IMR-90 (cell line): ENCODE measurements around the gene FBXO41. TPM values are rescaled to one million over a fixed set of nuclear protein-coding genes. Genes with fewer than 3 reads are reported as not detected.

Source experiments
- ATAC-seq: fragments of 200-7000 bp; cut with Tn5 transposase; 2 replicates; pipeline ENCODE4 v1.9.1; 2020; ENCODE audit warnings: low read depth, mild to moderate bottlenecking, moderate library complexity
- BruUV-seq: library from RNA; stranded (reverse); fragments of 400-500 nt; replicated peaks from 2 replicates; lab custom pipeline; 2021; lab: Mats Ljungman, UMichigan
- CTCF ChIA-PET: fragments of 300-600 bp; formaldehyde crosslinking; extraction: SDS; loops from one replicate; lab custom pipeline; 2021; ENCODE audit warnings: antibody characterized with exemption; lab: Yijun Ruan, JAX
- POLR2A ChIA-PET: fragments of 300-600 bp; sonication (Branson Sonifier 250); formaldehyde crosslinking; loops from one replicate; lab custom pipeline; 2022; ENCODE audit warnings: antibody characterized with exemption; ENCODE audit not compliant: unreplicated experiment; lab: Charles Lee
- DNase-seq: peaks from one replicate; pipeline ENCODE4 v3.0.0; 2013
- H2AFZ ChIP-seq: replicated peaks from 2 replicates; pipeline ENCODE3; 2013; ENCODE audit warnings: low read length, mild to moderate bottlenecking; ENCODE audit not compliant: poor library complexity
- H2AK5ac ChIP-seq: 2 replicates; pipeline ENCODE4 v1.6.1; 2013; ENCODE audit warnings: low read depth, low read length, inconsistent platforms
- H2AK9ac ChIP-seq: replicated peaks from 2 replicates; pipeline ENCODE3; 2013; ENCODE audit warnings: mild to moderate bottlenecking, low read depth, low read length, moderate library complexity; ENCODE audit not compliant: poor library complexity
- H2BK120ac ChIP-seq: 2 replicates; pipeline ENCODE4 v1.6.1; 2013; ENCODE audit warnings: low read depth, low read length, inconsistent platforms
- H2BK15ac ChIP-seq: 3 replicates; pipeline ENCODE4 v1.6.1; 2013; ENCODE audit warnings: low read depth, low read length, inconsistent platforms
- H2BK20ac ChIP-seq: 2 replicates; pipeline ENCODE4 v1.6.1; 2013; ENCODE audit warnings: low read depth, mild to moderate bottlenecking, inconsistent platforms, low read length, moderate library complexity
- H2BK5ac ChIP-seq: 2 replicates; pipeline ENCODE4 v1.6.1; 2013; ENCODE audit warnings: mild to moderate bottlenecking, low read depth, low read length, inconsistent platforms; ENCODE audit not compliant: poor library complexity, severe bottlenecking
- H3K14ac ChIP-seq: replicated peaks from 2 replicates; pipeline ENCODE4 v1.6.1; 2013; ENCODE audit warnings: low read depth, low read length, inconsistent platforms
- H3K18ac ChIP-seq: 2 replicates; pipeline ENCODE4 v1.6.1; 2013; ENCODE audit warnings: low read depth, low read length, control low read depth
- H3K23ac ChIP-seq: 2 replicates; pipeline ENCODE4 v1.6.1; 2013; ENCODE audit warnings: low read depth, low read length, inconsistent platforms
- H3K27ac ChIP-seq: 2 replicates; pipeline ENCODE4 v1.5.1; 2013; ENCODE audit warnings: mild to moderate bottlenecking, control low read depth, low read length; ENCODE audit not compliant: insufficient read depth
- H3K27me3 ChIP-seq: 2 replicates; pipeline ENCODE4 v1.6.1; 2013; ENCODE audit warnings: low read length; ENCODE audit not compliant: control insufficient read depth, insufficient read depth
- H3K36me3 ChIP-seq: 2 replicates; pipeline ENCODE4 v1.6.1; 2013; ENCODE audit warnings: low read length, mixed read lengths; ENCODE audit not compliant: control insufficient read depth, insufficient read depth
- H3K4ac ChIP-seq: 2 replicates; pipeline ENCODE4 v1.6.1; 2013; ENCODE audit warnings: low read depth, low read length, inconsistent platforms
- H3K4me1 ChIP-seq: 2 replicates; pipeline ENCODE4 v1.6.1; 2013; ENCODE audit warnings: low read length, mixed read lengths; ENCODE audit not compliant: control insufficient read depth, insufficient read depth
- H3K4me2 ChIP-seq: 2 replicates; pipeline ENCODE4 v1.6.1; 2013; ENCODE audit warnings: low read depth, mild to moderate bottlenecking, control low read depth, low read length, moderate library complexity
- H3K4me3 ChIP-seq: 2 replicates; pipeline ENCODE4 v1.5.1; 2013; ENCODE audit warnings: low read depth, mild to moderate bottlenecking, control low read depth, low read length, moderate library complexity; ENCODE audit not compliant: insufficient read depth
- H3K56ac ChIP-seq: 2 replicates; pipeline ENCODE4 v1.6.1; 2013; ENCODE audit warnings: low read length, inconsistent platforms; ENCODE audit not compliant: insufficient read depth; ENCODE audit errors: extremely low read depth
- H3K79me1 ChIP-seq, 2 experiments: 2 replicates each; pipeline ENCODE4 v1.6.1; 2013; ENCODE audit warnings: low read length in 2 of 2, inconsistent platforms in 1 of 2, low read depth in 1 of 2
- H3K9ac ChIP-seq: 2 replicates; pipeline ENCODE4 v1.6.1; 2013; ENCODE audit warnings: low read depth, low read length, control low read depth
- H3K9me1 ChIP-seq: 2 replicates; pipeline ENCODE4 v1.6.1; 2013; ENCODE audit warnings: low read length, inconsistent platforms; ENCODE audit not compliant: insufficient read depth
- H3K9me3 ChIP-seq: 2 replicates; pipeline ENCODE4 v1.6.1; 2013; ENCODE audit warnings: low read length; ENCODE audit not compliant: control insufficient read depth, insufficient read depth
- H4K20me1 ChIP-seq: 2 replicates; pipeline ENCODE4 v1.6.1; 2013; ENCODE audit warnings: low read length, inconsistent platforms; ENCODE audit not compliant: insufficient read depth
- H4K5ac ChIP-seq: 2 replicates; pipeline ENCODE4 v1.6.1; 2013; ENCODE audit warnings: mild to moderate bottlenecking, low read depth, low read length, control low read depth
- H4K8ac ChIP-seq, 2 experiments: 2 replicates each; pipeline ENCODE4 v1.6.1; 2013; ENCODE audit warnings: low read depth in 2 of 2, low read length in 2 of 2, control low read depth in 1 of 2, inconsistent platforms in 1 of 2
- H4K91ac ChIP-seq: 2 replicates; pipeline ENCODE4 v1.6.1; 2013; ENCODE audit warnings: low read depth, low read length, inconsistent platforms; ENCODE audit not compliant: insufficient read depth
- BHLHE40 ChIP-seq: fragments of 150-350 bp; IDR thresholded peaks from 2 replicates; pipeline ENCODE4 v1.6.1; 2016; ENCODE audit warnings: mild to moderate bottlenecking, low read depth, low read length
- CEBPB ChIP-seq: IDR thresholded peaks from 2 replicates; pipeline ENCODE4 v1.6.1; 2012; ENCODE audit warnings: low read depth, low read length, improper control_type of control experiment
- CHD1 ChIP-seq: IDR thresholded peaks from 2 replicates; pipeline ENCODE4 v1.6.1; 2012; ENCODE audit warnings: low read depth, low read length, improper control_type of control experiment
- FOS ChIP-seq: fragments of 150-350 bp; IDR thresholded peaks from 2 replicates; pipeline ENCODE4 v1.6.1; 2016; ENCODE audit warnings: low read depth, low read length
- MAFK ChIP-seq: IDR thresholded peaks from 2 replicates; pipeline ENCODE4 v1.6.1; 2012; ENCODE audit warnings: low read depth, low read length, improper control_type of control experiment
- MAZ ChIP-seq: IDR thresholded peaks from 2 replicates; pipeline ENCODE4 v1.6.1; 2012; ENCODE audit warnings: low read depth, mild to moderate bottlenecking, low read length, improper control_type of control experiment, moderate library complexity, borderline replicate concordance
- MXI1 ChIP-seq: IDR thresholded peaks from 2 replicates; pipeline ENCODE4 v1.6.1; 2012; ENCODE audit warnings: low read depth, mild to moderate bottlenecking, low read length, moderate library complexity, borderline replicate concordance
- NFE2L2 ChIP-seq: fragments of 150-350 bp; IDR thresholded peaks from 2 replicates; pipeline ENCODE4 v1.6.1; 2016; ENCODE audit warnings: low read depth, mild to moderate bottlenecking, low read length
- POLR2A ChIP-seq: IDR thresholded peaks from 2 replicates; pipeline ENCODE4 v1.6.1; 2012; ENCODE audit warnings: mild to moderate bottlenecking, low read depth, low read length
- RAD21 ChIP-seq: IDR thresholded peaks from 2 replicates; pipeline ENCODE4 v1.6.1; 2012; ENCODE audit warnings: low read length, improper control_type of control experiment
- RCOR1 ChIP-seq: IDR thresholded peaks from 2 replicates; pipeline ENCODE4 v1.6.1; 2012; ENCODE audit warnings: mild to moderate bottlenecking, low read length, improper control_type of control experiment; ENCODE audit not compliant: insufficient replicate concordance
- RFX5 ChIP-seq: IDR thresholded peaks from 2 replicates; pipeline ENCODE4 v1.8.0; 2012; ENCODE audit warnings: low read depth, mild to moderate bottlenecking, low read length, moderate library complexity
- SMC3 ChIP-seq: fragments of 150-350 bp; IDR thresholded peaks from 2 replicates; pipeline ENCODE4 v1.6.1; 2016; ENCODE audit warnings: low read depth, mild to moderate bottlenecking, antibody characterized with exemption, low read length, moderate library complexity
- WGBS, 2 experiments: methylation state at CpG; one replicate each; pipeline versions ENCODE4 v1.1.5 to v1.1.7; 2013; ENCODE audit warnings: missing lambda C conversion rate in 2 of 2; ENCODE audit not compliant: insufficient read length in 1 of 2; ENCODE audit errors: extremely low coverage in 2 of 2; 5-methylcytosine and 5-hydroxymethylcytosine counted together
- dilution Hi-C: fragments of 300-500 bp; cut with HindIII; formaldehyde crosslinking; loops from one replicate; pipeline ENCODE4 v1.14.3; 2018; ENCODE audit warnings: low sequenced_read_pairs; ENCODE audit not compliant: unreplicated experiment
- in situ Hi-C: fragments of 300-500 bp; cut with MboI; formaldehyde crosslinking; loops from 3 replicates; pipeline ENCODE4 v1.14.3; 2019; ENCODE audit warnings: low sequenced_read_pairs, inconsistent platforms, mixed read lengths
- intact Hi-C: fragments of 100-400 bp; cut with micrococcal nuclease; formaldehyde crosslinking; loops from 2 replicates; pipeline ENCODE4 v1.10.0; 2022
- polyA plus RNA-seq, 3 experiments: library from polyadenylated mRNA; depleted of rRNA; stranded (reverse); fragments of >200 nt; gene quantifications; 2 replicates each; pipeline ENCODE4 v1.2.3, GENCODE V29; 2012; ENCODE audit warnings: low replicate concordance in 1 of 3
- total RNA-seq: library from RNA; depleted of rRNA; stranded (reverse); fragments of >200 nt; gene quantifications from 2 replicates; pipeline ENCODE4 v1.2.3, GENCODE V29; 2012
- TF ChIP-seq, protein P1 (sequence below): fragments of 150-350 bp; IDR thresholded peaks from 2 replicates; pipeline ENCODE4 v1.6.1; 2017; ENCODE audit warnings: mild to moderate bottlenecking, antibody characterized with exemption, low read length, low read depth
- TF ChIP-seq, protein P2 (sequence below): fragments of 150-350 bp; IDR thresholded peaks from 2 replicates; pipeline ENCODE4 v1.6.1; 2016; ENCODE audit warnings: low read depth, mild to moderate bottlenecking, low read length, moderate library complexity, borderline replicate concordance
- TF ChIP-seq, protein P3 (sequence below): conservative IDR thresholded peaks from 2 replicates; pipeline ENCODE4 v1.5.1; 2012; ENCODE audit warnings: mild to moderate bottlenecking, low read depth, low read length, improper control_type of control experiment

The FBXO41 gene
- total and polyA plus RNA-seq, 2 of the 4 experiments (the other 2 are of a cell fraction): 0.54 to 3.7 TPM

DNA sequence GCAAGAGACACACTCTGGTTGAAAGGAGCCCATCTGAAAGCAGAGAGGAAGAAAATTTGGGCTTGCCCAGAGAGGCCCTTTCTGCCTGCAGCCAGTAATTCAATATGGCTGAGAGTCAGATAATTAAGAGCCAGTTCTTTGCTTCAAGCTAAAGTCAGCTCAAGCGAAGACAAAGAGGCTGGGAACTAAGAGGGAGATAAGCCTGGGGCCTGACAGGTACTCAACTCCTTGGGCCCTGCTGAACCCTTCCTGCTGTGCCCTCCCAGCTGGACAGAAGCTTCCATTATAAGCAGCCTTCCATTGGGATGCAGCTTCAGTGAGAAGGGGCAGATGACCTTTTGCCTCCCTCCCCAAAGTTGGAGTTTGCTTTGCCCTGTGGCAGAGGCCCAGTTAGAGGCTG, 12.0 kb downstream of the FBXO41 start:
- in situ Hi-C loops (no loop called here), dilution Hi-C loops (no loop called here), intact Hi-C loops (no loop called here)
- Histone ChIP-seq H3K4me2 (no peak overlapping the region), H3K9ac (no peak overlapping the region), H3K4me1 (no peaks in the 10 kb centered on the region), H2BK120ac (no peak overlapping the region), H3K9me3 (peaks cover 2% of the 10 kb centered on the region; the same call in 1 of the 2 replicates), H3K23ac (no peak overlapping the region), H4K8ac (no peak overlapping the region), H2AFZ (no peak overlapping the region), H2AK9ac (no peak overlapping the region), H2AK5ac (no peak overlapping the region), H3K14ac (no peak overlapping the region), H4K5ac (no peak overlapping the region), H4K91ac (no peak overlapping the region), H2BK20ac (no peak overlapping the region), H4K20me1 (peaks cover 4% of the 10 kb centered on the region; the same call in 1 of the 2 replicates), H3K4ac (no peak overlapping the region), H3K4me3 (no peak overlapping the region), H3K9me1 (peaks cover under 1% of the 10 kb centered on the region; the same call in 1 of the 2 replicates), H2BK15ac (no peak overlapping the region), H3K79me1 (no peaks in the 10 kb centered on the region), H3K27me3 (peaks cover 23% of the 10 kb centered on the region), H3K36me3 (peaks cover 5% of the 10 kb centered on the region; the same call in 1 of the 2 replicates), H3K56ac (no peak overlapping the region), H3K18ac (no peak overlapping the region), H2BK5ac (no peak overlapping the region), H3K27ac (no peak overlapping the region)
- no CpG with 5 or more reads among the region's 1 CpG for WGBS, 2 experiments
- TF ChIP-seq RAD21: no peak
- TF ChIP-seq, protein P1, sequence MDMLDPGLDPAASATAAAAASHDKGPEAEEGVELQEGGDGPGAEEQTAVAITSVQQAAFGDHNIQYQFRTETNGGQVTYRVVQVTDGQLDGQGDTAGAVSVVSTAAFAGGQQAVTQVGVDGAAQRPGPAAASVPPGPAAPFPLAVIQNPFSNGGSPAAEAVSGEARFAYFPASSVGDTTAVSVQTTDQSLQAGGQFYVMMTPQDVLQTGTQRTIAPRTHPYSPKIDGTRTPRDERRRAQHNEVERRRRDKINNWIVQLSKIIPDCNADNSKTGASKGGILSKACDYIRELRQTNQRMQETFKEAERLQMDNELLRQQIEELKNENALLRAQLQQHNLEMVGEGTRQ: no peak
- no peak for TF ChIP-seq RFX5
- TF ChIP-seq MXI1: no peak
- TF ChIP-seq CHD1: no peak
- no peak for TF ChIP-seq CEBPB
- no peak for TF ChIP-seq MAFK
- TF ChIP-seq, protein P2, sequence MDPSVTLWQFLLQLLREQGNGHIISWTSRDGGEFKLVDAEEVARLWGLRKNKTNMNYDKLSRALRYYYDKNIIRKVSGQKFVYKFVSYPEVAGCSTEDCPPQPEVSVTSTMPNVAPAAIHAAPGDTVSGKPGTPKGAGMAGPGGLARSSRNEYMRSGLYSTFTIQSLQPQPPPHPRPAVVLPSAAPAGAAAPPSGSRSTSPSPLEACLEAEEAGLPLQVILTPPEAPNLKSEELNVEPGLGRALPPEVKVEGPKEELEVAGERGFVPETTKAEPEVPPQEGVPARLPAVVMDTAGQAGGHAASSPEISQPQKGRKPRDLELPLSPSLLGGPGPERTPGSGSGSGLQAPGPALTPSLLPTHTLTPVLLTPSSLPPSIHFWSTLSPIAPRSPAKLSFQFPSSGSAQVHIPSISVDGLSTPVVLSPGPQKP: no peak
- TF ChIP-seq NFE2L2: no peak
- no peak for TF ChIP-seq MAZ
- TF ChIP-seq POLR2A: no peak
- TF ChIP-seq RCOR1: no peak
- TF ChIP-seq FOS: no peak
- TF ChIP-seq, protein P3, sequence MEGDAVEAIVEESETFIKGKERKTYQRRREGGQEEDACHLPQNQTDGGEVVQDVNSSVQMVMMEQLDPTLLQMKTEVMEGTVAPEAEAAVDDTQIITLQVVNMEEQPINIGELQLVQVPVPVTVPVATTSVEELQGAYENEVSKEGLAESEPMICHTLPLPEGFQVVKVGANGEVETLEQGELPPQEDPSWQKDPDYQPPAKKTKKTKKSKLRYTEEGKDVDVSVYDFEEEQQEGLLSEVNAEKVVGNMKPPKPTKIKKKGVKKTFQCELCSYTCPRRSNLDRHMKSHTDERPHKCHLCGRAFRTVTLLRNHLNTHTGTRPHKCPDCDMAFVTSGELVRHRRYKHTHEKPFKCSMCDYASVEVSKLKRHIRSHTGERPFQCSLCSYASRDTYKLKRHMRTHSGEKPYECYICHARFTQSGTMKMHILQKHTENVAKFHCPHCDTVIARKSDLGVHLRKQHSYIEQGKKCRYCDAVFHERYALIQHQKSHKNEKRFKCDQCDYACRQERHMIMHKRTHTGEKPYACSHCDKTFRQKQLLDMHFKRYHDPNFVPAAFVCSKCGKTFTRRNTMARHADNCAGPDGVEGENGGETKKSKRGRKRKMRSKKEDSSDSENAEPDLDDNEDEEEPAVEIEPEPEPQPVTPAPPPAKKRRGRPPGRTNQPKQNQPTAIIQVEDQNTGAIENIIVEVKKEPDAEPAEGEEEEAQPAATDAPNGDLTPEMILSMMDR: no peak
- TF ChIP-seq BHLHE40: no peak
- no peak for TF ChIP-seq SMC3
- POLR2A ChIA-PET: no interaction called here
- BruUV-seq: no TSS peak
- CTCF ChIA-PET: no interaction called here
- DNase-seq: no peak
- ATAC-seq: no peak
